ENCODE measurements around the gene MFN2. TPM values are rescaled to one million over a fixed set of nuclear protein-coding genes. Genes with fewer than 3 reads are reported as not detected.

The MFN2 gene
- total and polyA plus RNA-seq, 7 donors, result 33.0 to 121 (median 83.9) TPM

GRCh38 chr1:11985171-11985570, 4.9 kb downstream of the MFN2 start:
- intact Hi-C loops (cut with DNase I), result no loop called here
- Histone ChIP-seq H3K36me3 (peaks cover 12 to 74% (median 37%) of the 10 kb centered on the region in 4 donors), H3K4me1 (peaks cover 0 to 55% (median 39%) of the 10 kb centered on the region in 4 donors), H3K4me3 (no peak overlapping the region), H3K27ac (peak overlapping the region in 2 of 4 donors; percentile 3 to 90), H3K9me3 (no peaks in the 10 kb centered on the region), H3K27me3 (no peaks in the 10 kb centered on the region)
- no peak for TF ChIP-seq EP300 (IDR thresholded peaks at IDR 0.05)
- no peak for TF ChIP-seq CTCF (IDR thresholded peaks at IDR 0.05)
- TF ChIP-seq POLR2AphosphoS5 (IDR thresholded peaks at IDR 0.05), result no peak
- TF ChIP-seq POLR2A (IDR thresholded peaks at IDR 0.05), result no peak
- DNase-seq, result no peak
- 63 to 94% methylated on average over 3 of the region's 3 CpGs for WGBS, 2 donors

- no peak for DNase-seq
- Histone ChIP-seq H3K27me3 (no peaks in the 10 kb centered on the region), H3K4me1 (peaks cover 0 to 58% (median 44%) of the 10 kb centered on the region in 4 donors), H3K36me3 (peaks cover 16 to 80% (median 38%) of the 10 kb centered on the region in 4 donors), H3K4me3 (no peak overlapping the region), H3K27ac (peak overlapping the region in 1 of 4 donors; percentile 90), H3K9me3 (no peaks in the 10 kb centered on the region)
- intact Hi-C loops (cut with DNase I), result no loop called here
- WGBS, 2 donors, result 68 to 89% methylated on average over 7 of the region's 7 CpGs
- no peak for TF ChIP-seq POLR2A (IDR thresholded peaks at IDR 0.05)
- no peak for TF ChIP-seq CTCF (IDR thresholded peaks at IDR 0.05)
- no peak for TF ChIP-seq POLR2AphosphoS5 (IDR thresholded peaks at IDR 0.05)
- TF ChIP-seq EP300 (IDR thresholded peaks at IDR 0.05), result no peak
Observed at GRCh38 chr1:11985851-11986250, 5.6 kb downstream of the MFN2 start.

- peaks cover 27 to 85% (median 37%) of the 10 kb centered on the region in 4 donors for H3K36me3 ChIP-seq
- H3K27me3 ChIP-seq, result no peaks in the 10 kb centered on the region
- H3K27ac ChIP-seq, result peak overlapping the region; percentile 47 to 90 (median 74)
- TF ChIP-seq POLR2AphosphoS5 (IDR thresholded peaks at IDR 0.05) (no peak), EP300 (IDR thresholded peaks at IDR 0.05) (no peak), POLR2A (IDR thresholded peaks at IDR 0.05) (no peak), CTCF (IDR thresholded peaks at IDR 0.05) (no peak)
- intact Hi-C loops (cut with DNase I), result no loop called here
- H3K4me1 ChIP-seq, result peaks cover 0 to 28% (median 22%) of the 10 kb centered on the region in 4 donors
- H3K4me3 ChIP-seq, result no peak overlapping the region
- WGBS, 2 donors, result 93 to 95% methylated on average over 7 of the region's 7 CpGs
- no peaks in the 10 kb centered on the region for H3K9me3 ChIP-seq
- DNase-seq, result no peak
Observed at GRCh38 chr1:11989669-11990068, 9.4 kb downstream of the MFN2 start.

GRCh38 chr1:11990303-11991032, 10.2 kb downstream of the MFN2 start:
- peaks cover 0 to 27% (median 18%) of the 10 kb centered on the region in 4 donors for H3K4me1 ChIP-seq

More at GRCh38 chr1:11990303-11991032, 10.2 kb downstream of the MFN2 start:
- WGBS, 2 donors, result 90 to 92% methylated on average over 10 of the region's 10 CpGs
- TF ChIP-seq CTCF (IDR thresholded peaks at IDR 0.05), result no peak
- TF ChIP-seq POLR2AphosphoS5 (IDR thresholded peaks at IDR 0.05), result peak in 1 of 4 donors; percentile 22
- no peak for TF ChIP-seq POLR2A (IDR thresholded peaks at IDR 0.05)
- peak in 2 of 4 donors; percentile 18 to 38 for TF ChIP-seq EP300 (IDR thresholded peaks at IDR 0.05)
- peaks cover 27 to 85% (median 41%) of the 10 kb centered on the region in 4 donors for H3K36me3 ChIP-seq
- H3K27ac ChIP-seq, result peak overlapping the region; percentile 47 to 90 (median 74)
- intact Hi-C loops (cut with DNase I), result no loop called here
- no peak overlapping the region for H3K4me3 ChIP-seq
- no peak for DNase-seq
- H3K9me3 ChIP-seq, result no peaks in the 10 kb centered on the region
- no peaks in the 10 kb centered on the region for H3K27me3 ChIP-seq
